NCI-H1436 treated with DMSO at 0.1 percent for 48 hours (cell line): Measurements from ENCODE around the gene SPRR2A.
"Not testable (repeated sequence)": the region's sequence is repeated elsewhere in the genome, so short reads cannot be mapped to it uniquely, and the experiment has no call there.

Experiments
- DNase-seq: peaks from one replicate; lab custom pipeline; 2025; lab: John Stamatoyannopoulos, UW

SPRR2A gene

DNA sequence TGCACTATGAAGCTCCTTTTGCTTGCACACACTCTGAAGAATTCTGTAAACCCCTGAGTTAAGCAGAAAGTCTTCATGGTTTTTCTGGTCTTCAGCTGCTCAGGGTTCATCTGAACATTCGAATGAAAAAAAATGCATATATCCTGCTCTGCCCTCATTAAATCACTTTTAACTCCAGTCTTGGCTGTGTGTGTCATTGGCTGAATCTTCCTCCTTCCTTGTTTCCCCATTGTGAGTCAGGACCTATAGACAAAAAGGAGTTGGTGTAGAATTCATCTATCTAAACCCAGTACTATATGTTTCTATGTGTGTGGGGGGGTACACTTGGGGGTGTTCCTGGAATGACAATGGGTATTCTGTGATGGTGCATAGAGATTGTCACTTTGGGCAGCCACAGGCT is 32.9 kb downstream of the SPRR2A start:
- no peak for DNase-seq

DNA sequence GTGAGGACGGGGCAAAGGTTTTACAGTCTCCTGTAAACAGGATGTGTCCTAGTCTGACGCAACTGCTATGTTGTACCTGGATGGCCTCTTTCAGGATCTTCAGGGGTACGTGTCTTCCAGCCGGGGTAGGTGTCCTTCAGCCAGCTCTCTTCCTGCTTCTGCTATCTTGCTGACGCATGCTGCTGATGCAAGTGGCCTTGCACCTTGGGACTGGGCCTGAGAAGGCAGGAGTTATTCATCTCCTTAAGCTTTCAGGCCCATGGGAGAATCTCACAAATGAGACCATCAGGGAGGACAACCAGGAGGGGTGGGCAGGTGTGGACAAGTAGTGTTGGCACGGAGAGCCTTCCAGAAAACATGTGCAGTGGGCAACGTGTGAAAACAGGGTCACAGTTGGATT is 34.2 kb downstream of the SPRR2A start:
- DNase-seq = no peak

DNA sequence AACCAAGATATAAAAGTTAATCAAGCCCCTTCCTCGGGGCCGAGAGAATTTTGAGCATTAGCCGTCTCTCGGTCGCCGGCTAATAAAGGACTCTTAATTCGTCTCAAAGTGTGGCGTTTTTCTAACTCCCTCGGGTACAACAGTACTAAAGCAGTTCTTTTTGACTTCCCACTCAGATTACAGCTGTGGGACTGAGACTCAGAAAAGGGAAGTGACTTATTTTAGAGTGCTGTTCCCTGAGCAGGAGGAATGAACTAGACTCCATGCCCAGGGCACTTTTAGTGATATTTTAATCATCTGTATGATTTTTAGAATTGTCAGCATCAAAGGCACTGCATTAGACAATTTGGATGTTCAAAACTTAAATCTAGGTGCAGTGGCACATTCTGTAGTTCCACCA is 35.0 kb downstream of the SPRR2A start:
- DNase-seq = not testable (repeated sequence)

DNA sequence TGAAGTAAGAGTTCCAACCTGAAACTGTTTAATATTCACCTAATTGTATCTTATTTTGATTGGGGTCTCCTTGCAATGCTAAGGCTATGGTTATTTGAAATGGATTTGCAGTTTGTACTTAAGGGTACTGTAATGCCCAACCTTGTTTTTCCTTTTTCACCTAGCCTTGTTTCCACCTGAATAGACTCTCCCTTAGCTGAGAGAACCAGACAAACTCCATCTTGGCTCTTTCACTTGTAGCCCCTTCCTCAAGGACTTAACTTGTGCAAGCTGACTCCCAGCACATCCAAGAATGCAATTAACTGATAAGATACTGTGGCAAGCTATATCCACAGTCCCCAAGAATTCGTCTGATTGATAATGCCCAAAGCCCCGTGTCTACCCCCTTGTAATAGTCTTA is 35.5 kb downstream of the SPRR2A start:
- DNase-seq = not testable (repeated sequence)

DNA sequence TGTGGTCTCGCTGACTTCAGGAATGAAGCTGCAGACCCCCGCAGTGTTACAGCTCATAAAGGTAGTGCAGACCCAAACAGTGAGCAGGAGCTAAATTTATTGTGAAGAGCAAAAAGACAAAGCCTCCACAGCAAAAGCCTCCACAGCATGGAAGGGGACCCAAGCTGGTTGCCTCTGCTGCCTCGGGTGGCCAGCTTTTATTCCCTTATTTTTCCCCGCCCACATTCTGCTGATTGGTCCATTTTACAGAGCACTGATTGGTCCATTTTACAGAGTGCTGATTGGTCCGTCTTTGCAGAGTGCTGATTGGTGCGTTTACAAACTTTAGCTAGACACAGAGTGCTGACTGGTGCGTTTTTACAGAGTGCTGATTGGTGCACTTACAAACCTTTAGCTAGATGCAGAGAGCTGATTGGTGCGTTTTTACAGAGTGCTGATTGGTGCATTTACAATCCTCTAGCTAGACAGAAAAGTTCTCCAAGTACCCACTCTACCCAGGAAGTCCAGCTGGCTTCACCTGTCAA is 46.0 kb downstream of the SPRR2A start:
- DNase-seq = not testable (repeated sequence)
